HepG2 (cell line): ENCODE data around the gene DCUN1D2. TPM values are rescaled to one million over a fixed set of nuclear protein-coding genes. Genes with fewer than 3 reads are reported as not detected.

Experiments
- ATF1 ChIP-seq: IDR thresholded peaks from 2 replicates; pipeline ENCODE4 v1.6.1; 2016; ENCODE audit warnings: mild to moderate bottlenecking, control low read depth
- CERS6 ChIP-seq: sonication (generic); formaldehyde crosslinking; IDR thresholded peaks from 2 replicates; pipeline ENCODE4 v1.5.0; 2020; ENCODE audit warnings: missing genetic modification reagents
- HNF4G ChIP-seq, 2 experiments: sonication (generic) in 1 of 2; formaldehyde crosslinking in 1 of 2; IDR thresholded peaks; 2 replicates each; pipeline versions ENCODE4 v1.4.0 to v1.6.1; 2011 to 2020; ENCODE audit warnings: borderline replicate concordance in 2 of 2, low read depth in 2 of 2, mild to moderate bottlenecking in 2 of 2, low read length in 1 of 2, missing genetic modification reagents in 1 of 2, moderate library complexity in 1 of 2
- NFE2L2 ChIP-seq: fragments of 150-350 bp; IDR thresholded peaks from 2 replicates; pipeline ENCODE4 v1.6.1; 2014; ENCODE audit warnings: low read length
- PRDM10 ChIP-seq: sonication (generic); formaldehyde crosslinking; IDR thresholded peaks from 2 replicates; pipeline ENCODE4 v1.4.0; 2020; ENCODE audit warnings: low read depth, missing genetic modification reagents
- TRIM22 ChIP-seq: fragments of 450-650 bp; IDR thresholded peaks from 2 replicates; pipeline ENCODE4 v1.6.1; 2017
- ZKSCAN5 ChIP-seq: sonication (generic); formaldehyde crosslinking; IDR thresholded peaks from 2 replicates; pipeline ENCODE4 v1.5.1; 2020; ENCODE audit warnings: mild to moderate bottlenecking, missing genetic modification reagents
- ZNF574 ChIP-seq: sonication (generic); formaldehyde crosslinking; IDR thresholded peaks from 2 replicates; pipeline ENCODE4 v1.4.0; 2020; ENCODE audit warnings: missing genetic modification reagents
- polyA plus RNA-seq, 8 experiments: library from polyadenylated mRNA; depleted of rRNA in 3 of 8; stranded (reverse) in 7 of 8; unstranded in 1 of 8; fragments of >200 nt; fragmentation: Illumina TruSeq in 4 of 8; extraction: Trizol in 4 of 8; gene quantifications; 2 replicates each; pipeline versions ENCODE4 v1.2.1 to v1.2.3, GENCODE V29; 2011 to 2016; ENCODE audit warnings: low read depth in 4 of 8, missing spikeins in 1 of 8, mixed read lengths in 1 of 8; ENCODE audit not compliant: insufficient read depth in 1 of 8
- total RNA-seq, 5 experiments: library from RNA; depleted of rRNA; stranded (reverse); fragments of >200 nt; fragmentation: Illumina TruSeq; extraction: Trizol; gene quantifications; 2 replicates each; pipeline ENCODE4 v1.2.3, GENCODE V29; 2016; ENCODE audit warnings: low read depth in 1 of 5

Gene DCUN1D2
- total and polyA plus RNA-seq, 2 of the 13 experiments (the other 11 are each of a cell fraction or from before 2014, with no cell fraction given): 9.1 to 9.6 TPM

- TF ChIP-seq HNF4G (IDR thresholded peaks at IDR 0.05; ENCODE audit: borderline replicate concordance, low read depth, low read length): no peak
- no peak for TF ChIP-seq HNF4G (CRISPR knock-in tag; IDR thresholded peaks at IDR 0.05; ENCODE audit: borderline replicate concordance, low read depth)
- TF ChIP-seq ZNF574 (CRISPR knock-in tag): no peak
- TF ChIP-seq PRDM10 (CRISPR knock-in tag): no peak
- no peak for TF ChIP-seq ATF1 (CRISPR knock-in tag)
- TF ChIP-seq TRIM22: no peak
- no peak for TF ChIP-seq CERS6 (CRISPR knock-in tag)
- no peak for TF ChIP-seq NFE2L2
- no peak for TF ChIP-seq ZKSCAN5 (CRISPR knock-in tag)
These were observed 42.8 kb upstream of the DCUN1D2 start (continued) for GRCh38 chr13:113533161-113533840.
